Measurements from ENCODE around the gene NKTR.

Gene NKTR

DNA sequence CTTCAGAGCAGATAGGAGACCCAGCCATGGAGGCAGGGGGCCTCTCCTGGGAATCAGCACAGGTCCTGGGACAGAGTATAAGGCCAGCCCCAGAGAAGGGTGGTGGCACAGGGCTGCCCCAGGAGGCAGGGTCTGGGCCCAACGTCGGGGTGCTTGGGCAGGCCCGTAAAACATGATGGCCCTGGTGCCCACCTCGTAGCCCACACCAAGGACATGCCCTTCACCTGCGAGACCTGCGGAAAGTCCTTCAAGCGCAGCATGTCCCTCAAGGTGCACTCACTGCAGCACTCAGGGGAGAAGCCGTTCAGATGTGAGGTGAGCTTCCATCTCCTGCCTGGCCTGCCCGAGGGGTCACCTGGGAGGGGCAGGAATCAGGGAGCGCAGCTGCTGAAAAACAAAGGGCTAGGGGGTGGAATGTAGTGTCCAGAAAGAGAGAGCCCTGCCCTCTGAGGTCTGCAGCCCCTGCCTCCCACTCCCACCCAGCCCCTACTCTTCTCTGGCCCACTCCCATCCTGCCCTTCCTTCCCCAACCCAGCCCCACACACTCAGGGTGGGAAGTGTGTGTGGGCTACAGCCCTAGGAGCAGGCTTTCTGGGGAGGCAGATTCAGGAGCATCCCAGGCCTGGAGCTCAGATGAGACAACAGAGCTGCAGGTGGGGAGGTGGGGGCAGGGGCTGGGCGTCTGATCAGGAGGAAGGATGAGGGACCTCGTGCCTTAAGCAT, 62.5 kb downstream of the NKTR start:
- DNase-seq (ENCODE audit: low read depth): no peak

DNA sequence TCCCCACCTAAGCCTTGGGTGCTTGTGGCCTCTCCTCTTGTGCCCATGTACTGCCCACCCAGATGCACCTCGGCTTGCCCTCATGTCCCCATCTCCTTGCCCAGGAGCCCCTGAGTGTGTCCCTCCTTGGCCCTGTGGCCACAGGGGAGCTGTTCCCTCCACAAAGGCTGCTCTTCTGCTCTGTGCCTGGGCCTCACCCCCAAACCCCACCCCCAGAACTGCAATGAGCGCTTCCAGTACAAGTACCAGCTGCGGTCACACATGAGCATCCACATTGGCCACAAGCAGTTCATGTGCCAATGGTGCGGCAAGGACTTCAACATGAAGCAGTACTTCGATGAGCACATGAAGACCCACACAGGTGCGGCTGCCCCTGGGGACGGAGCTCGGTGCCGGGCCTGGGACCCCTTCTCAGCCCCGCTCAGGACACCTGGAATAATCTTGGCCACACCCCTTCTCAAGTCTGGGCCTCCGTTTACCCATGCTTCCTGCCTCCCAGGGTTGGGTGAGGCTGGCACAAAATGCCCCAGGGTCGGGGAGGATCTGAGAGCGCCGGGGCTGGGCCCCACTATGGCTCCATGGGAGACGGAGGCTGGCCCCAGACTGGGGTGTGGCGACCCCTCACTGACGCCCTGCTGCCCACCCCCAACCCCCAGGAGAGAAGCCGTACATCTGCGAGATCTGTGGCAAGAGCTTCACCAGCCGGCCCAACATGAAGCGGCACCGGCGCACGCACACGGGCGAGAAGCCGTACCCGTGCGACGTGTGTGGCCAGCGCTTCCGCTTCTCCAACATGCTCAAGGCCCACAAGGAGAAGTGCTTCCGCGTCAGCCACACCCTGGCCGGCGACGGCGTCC, 63.3 kb downstream of the NKTR start:
- DNase-seq (ENCODE audit: low read depth): no peak

DNA sequence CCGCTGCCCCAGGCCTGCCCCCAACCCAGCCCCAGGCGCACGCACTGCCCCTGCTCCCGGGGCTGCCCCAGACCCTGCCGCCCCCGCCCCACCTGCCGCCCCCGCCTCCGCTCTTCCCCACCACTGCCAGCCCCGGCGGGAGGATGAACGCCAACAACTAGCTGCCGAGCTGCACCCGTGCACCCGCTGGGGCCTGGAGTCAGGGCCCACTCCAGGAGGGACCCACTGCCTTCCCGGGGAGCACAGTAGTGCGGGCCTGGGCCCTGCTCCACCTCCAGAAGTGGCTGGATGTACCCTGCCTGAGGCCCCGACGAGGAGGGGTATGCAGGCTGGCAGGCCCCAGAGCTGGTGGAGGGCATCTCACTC, 63.9 kb downstream of the NKTR start:
- DNase-seq (ENCODE audit: low read depth): no peak

DNA sequence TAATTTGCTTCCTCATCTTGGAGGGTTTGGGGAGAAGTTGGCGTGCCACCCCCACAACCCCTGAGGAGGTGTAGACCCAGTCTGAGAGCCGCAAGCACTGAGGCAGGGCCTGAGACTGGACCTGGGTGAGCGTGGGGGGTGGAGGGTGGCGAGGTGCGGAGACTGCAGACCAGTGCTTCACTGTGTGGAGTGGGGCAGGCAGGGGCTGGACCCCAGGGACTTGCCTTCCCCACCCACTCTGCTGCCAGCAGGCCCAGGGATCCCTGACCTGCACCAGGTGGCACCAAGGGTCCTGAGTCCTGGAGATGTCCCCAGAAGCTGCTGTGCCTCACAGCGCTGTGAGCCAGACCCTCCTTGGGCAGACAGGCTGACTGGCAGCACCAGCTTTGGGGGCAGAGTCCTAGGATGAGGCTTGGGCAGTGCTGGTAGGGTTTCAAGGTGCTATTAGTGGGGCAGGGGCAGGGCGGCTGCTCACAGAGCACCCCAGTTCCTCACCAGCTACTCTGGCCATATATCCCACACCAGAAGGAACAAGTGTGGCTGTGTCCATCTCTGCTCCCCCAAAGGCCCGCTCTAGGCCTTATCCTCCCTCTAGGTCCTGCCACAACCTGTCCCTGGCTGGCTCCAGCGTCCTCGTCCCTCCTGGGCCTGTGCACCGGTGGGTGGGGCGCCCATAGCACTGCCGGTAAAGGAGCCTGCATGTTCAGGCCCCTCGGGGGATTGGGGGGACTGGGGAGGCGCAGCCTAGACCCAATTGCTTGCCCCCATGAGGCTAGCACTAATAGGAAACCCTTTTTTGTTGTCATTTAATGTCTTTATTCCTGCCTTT, 64.8 kb downstream of the NKTR start:
- no peak for DNase-seq (ENCODE audit: low read depth)

DNA sequence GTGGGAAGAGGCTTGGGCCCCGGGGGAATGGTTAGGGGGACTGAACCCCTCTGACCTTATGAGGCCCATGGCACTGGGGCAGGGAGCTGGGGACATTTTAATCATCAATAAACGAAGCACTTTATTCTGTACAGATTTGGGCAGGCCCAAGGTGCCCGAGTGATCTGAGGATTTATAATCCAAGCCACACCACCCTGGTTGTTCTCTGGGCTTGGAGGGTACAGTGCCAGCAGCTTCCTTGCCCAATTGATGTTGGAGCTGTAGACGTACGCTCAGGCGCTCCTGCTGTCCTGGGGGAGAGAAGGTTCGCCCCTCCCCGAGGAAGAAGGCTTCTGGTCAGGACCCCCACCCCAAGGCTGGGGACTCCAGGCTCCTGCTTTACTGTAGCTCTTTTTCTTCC, 65.5 kb downstream of the NKTR start:
- no peak for DNase-seq (ENCODE audit: low read depth)

DNA sequence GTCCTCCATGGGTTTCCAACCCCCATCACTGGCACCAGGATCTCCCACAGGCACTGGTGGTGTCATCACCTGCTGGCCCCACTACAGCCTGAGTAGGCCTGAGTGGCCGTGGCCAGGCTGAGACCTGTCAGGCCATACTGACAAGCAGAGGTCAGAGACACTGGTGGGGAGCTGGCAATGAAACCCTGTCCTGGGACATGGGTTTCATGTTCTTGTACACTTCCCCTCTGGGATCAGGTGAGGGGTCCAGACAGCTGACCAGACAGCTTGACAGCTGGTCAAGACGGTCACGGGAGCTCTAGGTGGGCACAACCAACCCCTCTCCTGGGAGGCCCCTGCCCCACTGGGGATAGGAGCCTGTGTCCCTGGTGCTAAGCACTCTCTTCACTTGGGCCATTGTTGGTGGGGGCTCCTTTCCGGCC, 66.1 kb downstream of the NKTR start:
- no peak for DNase-seq (ENCODE audit: low read depth)

DNA sequence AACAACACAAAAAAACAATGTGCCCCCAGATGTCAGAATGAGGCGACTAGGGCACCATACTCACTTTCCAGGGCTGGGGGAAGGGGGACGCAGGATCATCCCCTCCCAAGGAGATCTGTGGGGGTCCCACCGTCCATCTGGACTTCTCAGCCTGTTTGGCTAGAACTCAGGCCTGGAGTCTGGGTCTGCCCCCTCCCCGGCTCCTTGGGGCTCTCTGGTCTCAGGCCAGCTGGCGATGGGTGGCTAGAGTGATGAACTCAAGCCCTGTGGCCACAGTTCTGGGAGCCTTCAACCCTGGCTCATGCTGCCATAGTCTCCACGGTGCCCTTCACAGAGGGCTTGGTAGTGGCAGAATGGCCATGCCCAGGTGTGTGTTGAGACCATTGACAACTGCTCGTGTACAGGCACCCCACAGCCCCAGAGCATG, 66.6 kb downstream of the NKTR start:
- no peak for DNase-seq (ENCODE audit: low read depth)

DNA sequence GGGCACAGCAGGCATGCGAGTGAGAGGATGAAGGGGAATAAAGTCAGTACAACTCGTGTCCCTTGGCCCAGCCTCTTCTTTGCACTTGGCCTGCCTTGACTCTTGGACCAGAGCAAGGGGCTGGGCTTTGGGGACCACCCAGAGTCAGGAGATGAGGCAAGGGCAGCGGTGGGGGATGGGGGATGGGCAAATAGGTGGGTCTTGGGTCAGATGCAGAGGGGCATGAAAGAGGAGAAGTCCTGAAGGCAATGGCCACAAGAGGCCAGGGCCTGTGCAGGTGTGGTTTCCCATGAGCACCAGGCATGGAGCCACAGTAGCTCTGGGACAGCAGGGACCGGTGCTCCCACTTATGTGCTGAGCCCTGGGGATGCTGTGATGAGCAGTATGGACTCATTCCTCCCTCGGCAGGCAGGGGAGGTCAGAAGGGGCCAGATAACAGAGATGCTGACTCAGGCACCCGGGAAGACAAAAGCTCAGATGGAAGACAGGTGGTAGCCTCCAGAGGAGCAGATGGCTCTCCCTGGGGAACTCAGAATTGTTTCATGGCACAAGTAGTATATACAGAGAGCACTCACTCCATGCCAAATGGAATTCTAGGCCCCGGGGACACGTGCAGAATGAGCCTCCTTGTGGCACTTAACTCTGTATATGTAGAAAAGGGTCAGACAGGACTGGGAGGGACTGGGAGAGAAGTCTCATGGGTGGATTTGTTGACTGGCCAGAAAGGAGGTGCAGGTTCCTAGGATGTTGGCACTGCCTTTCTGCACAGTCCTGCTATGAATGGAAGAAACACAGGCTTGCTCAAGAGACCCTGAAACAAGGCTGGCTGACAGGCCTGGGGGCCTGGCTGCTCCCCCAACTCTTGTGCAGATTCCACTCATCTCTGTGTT, 67.3 kb downstream of the NKTR start:
- DNase-seq (ENCODE audit: low read depth): no peak

DNA sequence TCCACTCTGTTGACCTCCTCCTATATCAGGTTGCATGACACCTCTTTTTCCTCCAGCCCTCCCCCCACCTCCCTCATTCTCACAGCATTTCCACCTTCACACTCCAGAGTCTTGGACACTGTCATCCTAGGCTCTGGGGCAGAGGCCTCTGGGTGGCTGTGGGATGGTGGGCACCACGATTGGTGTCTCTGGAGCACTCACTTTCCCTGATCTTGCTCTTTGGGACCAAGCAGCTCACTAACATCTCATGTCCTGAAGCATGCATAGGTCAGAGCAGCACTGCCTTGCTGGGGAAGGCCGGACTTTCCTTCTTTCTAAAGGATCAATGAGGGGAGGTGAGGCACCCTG, 67.9 kb downstream of the NKTR start:
- DNase-seq (ENCODE audit: low read depth): no peak

DNA sequence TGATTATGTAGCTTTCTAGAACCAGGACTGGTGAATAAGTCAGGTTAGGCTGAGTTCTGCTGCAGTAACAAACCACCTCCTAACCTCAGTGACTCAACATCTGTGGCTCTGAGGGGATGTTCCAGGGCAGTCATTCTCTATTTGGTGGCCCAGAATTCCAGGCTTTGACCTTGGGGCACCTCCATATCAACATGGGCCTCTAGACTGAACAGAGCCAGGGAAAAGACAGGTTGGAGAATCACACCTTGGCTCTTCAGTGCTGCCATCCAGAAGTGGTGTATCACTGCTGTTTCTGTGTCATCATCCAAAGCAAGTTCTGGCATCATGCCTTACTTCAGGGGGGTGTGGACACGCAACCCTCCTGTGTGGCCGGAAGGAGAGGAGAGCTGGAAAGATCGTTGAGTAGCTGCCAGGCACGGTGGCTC, 68.3 kb downstream of the NKTR start:
- no peak for DNase-seq (ENCODE audit: low read depth)

DNA sequence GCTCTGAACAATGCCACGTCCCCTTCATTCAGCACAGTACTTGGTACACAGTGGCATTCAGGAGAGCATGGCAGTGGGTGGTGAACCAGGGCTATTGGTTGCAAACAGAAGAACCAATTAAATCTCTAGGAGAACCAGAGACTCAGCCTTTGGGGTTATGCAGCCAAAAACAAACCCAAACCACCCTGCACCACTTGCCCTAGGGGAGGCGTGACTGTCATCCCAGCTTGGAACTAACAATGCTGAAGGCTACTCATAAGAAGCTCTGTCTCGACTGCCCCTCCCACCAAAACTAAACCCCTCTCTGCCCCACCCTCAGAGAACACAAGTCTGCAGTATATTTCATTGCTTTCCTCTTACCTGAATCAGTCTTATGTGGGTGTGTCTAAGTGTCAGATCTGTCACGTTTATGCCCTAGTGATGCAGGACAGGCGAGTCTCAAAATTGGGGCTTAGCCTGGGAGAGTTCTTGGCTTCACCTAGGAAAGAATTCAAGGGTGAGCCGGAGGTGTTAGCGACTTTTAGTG, 69.6 kb downstream of the NKTR start:
- no peak for DNase-seq (ENCODE audit: low read depth)

DNA sequence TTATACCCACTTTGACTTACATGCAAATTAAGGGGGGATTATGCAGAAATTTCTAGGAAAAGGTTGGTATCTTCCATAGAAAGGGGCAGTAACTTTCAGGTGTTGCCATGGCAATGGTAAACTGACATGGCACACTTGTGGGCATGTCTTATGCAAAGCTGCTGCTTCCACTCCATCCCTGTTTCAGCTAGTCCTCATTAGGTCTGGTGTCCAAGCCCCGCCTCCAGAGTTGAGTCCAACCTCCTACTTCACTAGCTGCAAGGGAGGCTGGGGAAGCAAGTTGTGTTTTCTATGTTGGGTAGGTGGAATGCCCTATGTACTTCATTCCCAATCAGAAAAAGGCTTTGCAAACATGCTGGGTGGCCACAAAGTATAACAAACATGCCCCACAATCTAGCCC, 70.2 kb downstream of the NKTR start:
- no peak for DNase-seq (ENCODE audit: low read depth)

DNA sequence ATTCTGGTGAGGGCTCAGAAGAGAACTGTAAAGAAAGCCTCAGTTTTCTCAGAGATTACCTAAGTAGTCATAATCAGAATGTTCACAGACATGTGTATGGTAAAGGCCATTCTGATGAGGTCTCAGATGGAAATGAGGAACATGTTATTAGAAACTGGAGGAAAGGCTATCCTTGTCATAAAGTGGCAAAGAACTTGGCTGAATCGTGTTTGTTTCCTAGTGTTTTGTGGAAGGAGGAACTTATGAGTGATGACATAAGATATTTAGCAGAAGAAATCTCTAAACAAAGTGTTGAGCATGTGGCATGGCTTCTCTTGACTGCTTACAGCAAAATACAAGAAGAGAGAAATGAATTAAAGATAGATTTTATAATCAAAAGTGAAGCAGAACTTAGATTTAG, 72.0 kb downstream of the NKTR start:
- DNase-seq (ENCODE audit: low read depth): no peak

DNA sequence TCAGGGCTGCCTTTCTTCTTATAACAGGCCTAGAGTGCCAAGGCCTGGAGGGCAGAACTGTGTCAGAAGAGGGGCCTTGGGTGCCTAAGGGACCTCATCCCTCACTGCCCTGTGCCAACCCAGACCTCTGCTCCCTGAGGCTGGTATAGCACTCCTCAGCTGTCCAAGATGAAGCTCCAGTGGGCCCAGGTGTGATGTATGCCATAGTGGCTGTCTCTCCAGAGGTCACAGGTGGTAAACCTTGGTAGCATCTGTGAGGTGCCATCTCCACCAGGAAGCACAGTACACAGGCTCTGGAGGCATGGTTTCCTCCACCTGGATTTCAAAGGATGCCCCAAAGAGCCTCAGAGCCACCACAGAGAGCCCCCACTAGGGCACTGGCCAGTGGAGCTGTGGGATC, 72.6 kb downstream of the NKTR start:
- no peak for DNase-seq (ENCODE audit: low read depth)

DNA sequence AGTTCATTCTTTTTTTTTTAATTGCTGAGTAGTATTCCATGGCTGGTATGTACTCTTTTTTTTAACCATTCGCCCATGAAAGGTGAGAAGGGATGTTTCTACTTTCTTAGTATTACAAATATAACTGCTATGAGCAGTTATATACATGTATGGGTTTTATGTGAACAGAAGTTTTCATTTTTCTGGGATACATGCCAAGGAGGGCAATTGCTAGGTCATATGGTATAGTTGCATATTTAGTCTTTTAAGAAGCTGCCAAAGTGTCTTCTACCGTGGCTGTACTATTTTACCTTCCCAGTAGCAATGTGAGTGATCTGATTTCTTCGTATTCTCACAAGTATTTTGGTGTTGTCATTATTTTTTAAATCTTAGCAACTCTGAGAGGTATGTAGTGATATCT, 73.7 kb downstream of the NKTR start:
- DNase-seq (ENCODE audit: low read depth): no peak

DNA sequence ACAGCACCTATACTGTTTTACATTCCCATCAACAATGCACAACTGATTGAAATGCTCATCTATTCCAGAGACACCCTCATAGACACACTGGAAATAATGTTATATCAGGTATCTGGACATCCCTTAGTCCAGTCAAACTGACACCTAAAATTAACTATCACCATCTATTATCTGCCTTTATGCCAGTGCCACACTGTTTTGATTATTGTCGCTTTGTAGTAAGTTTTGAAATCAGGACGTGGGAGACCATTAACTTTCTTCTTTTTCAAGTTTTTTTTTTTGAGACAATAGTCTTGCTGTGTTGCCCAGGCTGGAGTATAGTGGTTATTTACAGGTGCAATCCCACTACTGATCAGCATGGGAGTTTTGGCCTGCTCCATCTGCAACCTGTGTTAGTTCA, 75.4 kb downstream of the NKTR start:
- DNase-seq (ENCODE audit: low read depth): no peak

DNA sequence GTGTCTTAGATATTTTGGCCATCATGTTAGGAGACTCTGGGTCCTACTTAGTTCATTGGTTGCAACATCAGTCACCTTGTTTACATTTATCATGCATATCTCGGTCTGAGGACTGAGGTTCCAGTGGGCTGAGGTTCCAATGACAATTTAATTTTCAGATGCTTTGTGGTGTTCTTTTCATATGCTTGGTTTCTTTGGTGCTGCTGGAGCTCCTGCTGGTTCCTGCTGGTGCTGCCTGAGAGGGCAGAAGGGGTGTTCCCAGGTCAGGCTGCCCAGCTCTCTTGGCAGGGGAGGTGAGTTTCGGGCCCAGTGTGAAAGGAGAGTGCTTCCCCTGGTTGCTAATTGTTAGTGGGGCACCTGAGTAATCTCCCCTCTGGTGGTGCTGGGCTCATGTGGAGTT, 78.0 kb downstream of the NKTR start:
- no peak for DNase-seq (ENCODE audit: low read depth)

DNA sequence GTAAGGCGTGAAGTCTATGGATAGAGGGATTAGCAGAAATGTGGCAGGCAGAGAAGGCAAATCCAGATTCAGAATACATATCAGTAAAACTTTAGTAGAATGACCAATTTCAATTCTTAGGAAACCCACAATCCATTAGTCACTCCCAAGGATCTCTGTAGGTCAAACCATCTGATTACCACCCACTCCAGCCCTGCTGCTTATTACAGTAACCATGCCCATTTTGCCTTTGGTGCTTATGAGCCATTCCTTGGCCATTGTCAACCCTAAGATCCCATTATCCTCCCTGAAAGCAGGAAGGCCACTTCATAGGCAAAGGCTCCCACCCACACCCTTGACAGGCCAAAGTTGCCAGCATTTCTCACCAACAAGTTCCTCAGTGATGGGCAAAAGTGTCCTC, 79.8 kb downstream of the NKTR start:
- DNase-seq (ENCODE audit: low read depth): no peak

DNA sequence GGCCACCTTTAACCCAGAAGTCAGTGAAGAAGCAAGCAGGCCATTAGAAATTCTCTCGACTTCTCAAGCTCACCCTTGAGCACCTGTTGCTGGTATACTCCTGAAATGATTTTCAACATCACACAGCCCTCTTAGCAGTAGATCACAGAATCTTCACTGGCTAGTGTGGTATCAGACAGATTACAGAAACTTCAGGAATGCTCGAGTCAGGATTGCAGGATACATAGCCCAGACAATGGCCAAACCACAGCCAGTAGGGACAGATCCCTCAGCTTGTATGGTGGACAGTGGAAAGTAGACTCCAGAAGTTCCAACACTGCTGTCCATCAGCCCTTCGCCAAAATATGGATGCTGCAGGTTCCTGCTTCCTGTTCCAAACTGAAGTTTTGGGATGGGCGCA, 80.3 kb downstream of the NKTR start:
- no peak for DNase-seq (ENCODE audit: low read depth)

DNA sequence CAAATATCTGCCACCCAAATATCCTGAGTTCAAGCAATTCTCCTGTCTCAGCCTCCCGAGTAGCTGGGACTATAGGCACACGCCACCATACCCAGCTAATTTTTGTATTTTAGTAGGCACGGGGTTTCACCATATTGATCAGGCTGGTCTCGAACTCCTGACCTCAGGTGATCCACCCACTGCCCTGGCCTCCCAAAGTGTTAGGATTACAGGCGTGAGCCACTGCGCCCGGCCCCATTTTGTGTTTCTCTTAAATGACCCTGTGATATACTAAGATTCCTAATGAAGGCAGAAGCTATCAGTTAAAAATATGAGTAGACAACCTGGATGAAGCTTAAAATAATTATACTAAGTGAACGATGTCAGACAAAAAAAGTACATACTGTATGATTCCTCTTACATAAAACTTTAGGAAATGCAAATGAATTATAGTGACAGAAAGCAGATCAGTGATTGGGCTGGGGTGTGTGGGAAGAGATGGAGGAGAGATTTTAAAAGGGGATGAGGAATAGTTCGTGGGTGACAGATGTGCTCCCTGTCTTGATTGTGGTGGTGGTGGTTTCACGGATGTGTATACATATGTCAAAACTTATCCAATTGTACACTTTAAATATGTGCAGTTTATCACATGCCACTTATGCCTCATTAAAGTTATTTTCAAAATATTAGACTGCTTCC, 81.0 kb downstream of the NKTR start:
- no peak for DNase-seq (ENCODE audit: low read depth)
